Lung (tissue), 12 donors: Measurements from ENCODE around the gene CENPT. TPM values are rescaled to one million over a fixed set of nuclear protein-coding genes. Genes with fewer than 3 reads are reported as not detected.
A peak's percentile ranks its signal among the peaks of the same experiment; 100 is the strongest.

Source experiments
- ATAC-seq: fragments of 200-7000 bp; cut with Tn5 transposase; one replicate; pipeline ENCODE4 v1.9.1; 2020; ENCODE audit warnings: moderate number of reproducible peaks; ENCODE audit not compliant: insufficient read depth, low FRiP score
- DNase-seq, 3 donors: peaks; one replicate each; pipeline ENCODE4 v3.0.0-alpha.2; 2013 to 2017
- H3K27ac ChIP-seq, 2 donors: one replicate each; pipeline ENCODE4 v1.5.1; 2013; ENCODE audit warnings: mild to moderate bottlenecking in 2 of 2, moderate library complexity in 2 of 2, control low read depth in 1 of 2, inconsistent platforms in 1 of 2, low read depth in 1 of 2, low read length in 1 of 2
- H3K27me3 ChIP-seq, 3 donors: one replicate each; pipeline ENCODE4 v1.5.1; 2013; ENCODE audit warnings: low read length in 2 of 3; ENCODE audit not compliant: control insufficient read depth in 3 of 3, insufficient read depth in 3 of 3
- H3K36me3 ChIP-seq, 4 donors: one replicate each; pipeline ENCODE4 v1.5.1; 2013; ENCODE audit warnings: low read length in 4 of 4, mild to moderate bottlenecking in 1 of 4, moderate library complexity in 1 of 4; ENCODE audit not compliant: control insufficient read depth in 4 of 4, insufficient read depth in 4 of 4
- H3K4me1 ChIP-seq, 5 donors: one replicate each; pipeline ENCODE4 v1.5.1; 2013; ENCODE audit warnings: low read length in 5 of 5, mild to moderate bottlenecking in 2 of 5, moderate library complexity in 1 of 5; ENCODE audit not compliant: control insufficient read depth in 5 of 5, insufficient read depth in 5 of 5
- H3K4me3 ChIP-seq: one replicate; pipeline ENCODE4 v1.5.1; 2013; ENCODE audit warnings: mild to moderate bottlenecking, control low read depth, moderate library complexity
- H3K9ac ChIP-seq, 2 donors: one replicate each; pipeline ENCODE4 v1.5.1; 2013; ENCODE audit warnings: low read length in 2 of 2, control low read depth in 1 of 2; ENCODE audit not compliant: insufficient read depth in 1 of 2
- H3K9me3 ChIP-seq, 4 donors: one replicate each; pipeline ENCODE4 v1.5.1; 2013; ENCODE audit warnings: low read length in 3 of 4, mild to moderate bottlenecking in 1 of 4, moderate library complexity in 1 of 4; ENCODE audit not compliant: control insufficient read depth in 4 of 4, insufficient read depth in 3 of 4
- CTCF ChIP-seq: IDR thresholded peaks from 2 replicates; pipeline ENCODE4 v1.5.1; 2012; ENCODE audit warnings: mild to moderate bottlenecking; ENCODE audit errors: control extremely low read depth, extremely low read depth
- WGBS, 2 donors: extraction: QIAGEN DNeasy Blood & Tissue Kit; methylation state at CpG; one replicate each; pipeline ENCODE4 v1.1.7; 2013; 5-methylcytosine and 5-hydroxymethylcytosine counted together
- polyA plus RNA-seq, 2 donors: library from polyadenylated mRNA; stranded (reverse); fragments of 200-250 nt; gene quantifications; one replicate each; pipeline ENCODE4 v1.2.1, GENCODE V29; 2013
- total RNA-seq, 2 donors: library from RNA; depleted of rRNA in 1 of 2; stranded (reverse); fragments of >200 nt in 1 of 2; gene quantifications; one replicate each; pipeline ENCODE4 v1.2.1, GENCODE V29; 2014 to 2021
- donor health status: control.
- donor health status: control.
- donor health status: Bipolar disorder and iron deficiency.
- donor health status: healthy.
- donor health status: DM: yes; HTN: yes; CAD: no.

The CENPT gene
- total and polyA plus RNA-seq, 4 donors: 28.5 to 47.5 (median 33.0) TPM

DNA sequence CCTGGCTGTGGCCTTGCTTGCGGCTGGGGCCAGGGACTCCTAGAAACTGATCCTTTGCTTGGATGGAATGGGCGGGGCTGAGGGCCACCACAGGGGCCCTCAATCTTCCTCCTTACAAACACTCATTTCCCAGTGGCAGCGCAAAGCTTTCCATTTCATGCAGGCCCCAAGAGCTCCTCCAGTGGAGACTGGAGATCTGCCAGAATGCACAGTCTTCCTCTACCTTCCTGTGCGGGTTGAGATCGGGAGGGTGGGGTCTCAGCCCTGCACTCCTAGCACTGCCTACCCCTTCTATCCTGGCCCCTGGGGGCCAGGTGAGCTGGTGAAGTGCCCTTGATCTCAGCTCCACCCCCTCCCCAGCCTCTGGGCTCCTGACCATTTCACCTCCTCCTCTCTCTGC, 38.9 kb upstream of the CENPT start:
- H3K36me3 ChIP-seq: peaks cover 0 to 33% (median 16%) of the 10 kb centered on the region in 4 donors
- WGBS, 2 donors: 72 to 77% methylated on average over 5 of the region's 5 CpGs
- H3K9me3 ChIP-seq: no peaks in the 10 kb centered on the region
- H3K27ac ChIP-seq: peak overlapping the region in 1 of 2 donors; percentile 37
- H3K9ac ChIP-seq: no peak overlapping the region
- ATAC-seq (no peak), DNase-seq (peak; percentile 48 to 82 (median 67))
- H3K4me1 ChIP-seq: peaks cover 0 to 11% (median 3%) of the 10 kb centered on the region in 5 donors
- TF ChIP-seq CTCF: no peak
- H3K4me3 ChIP-seq: no peak overlapping the region
- H3K27me3 ChIP-seq: no peaks in the 10 kb centered on the region

DNA sequence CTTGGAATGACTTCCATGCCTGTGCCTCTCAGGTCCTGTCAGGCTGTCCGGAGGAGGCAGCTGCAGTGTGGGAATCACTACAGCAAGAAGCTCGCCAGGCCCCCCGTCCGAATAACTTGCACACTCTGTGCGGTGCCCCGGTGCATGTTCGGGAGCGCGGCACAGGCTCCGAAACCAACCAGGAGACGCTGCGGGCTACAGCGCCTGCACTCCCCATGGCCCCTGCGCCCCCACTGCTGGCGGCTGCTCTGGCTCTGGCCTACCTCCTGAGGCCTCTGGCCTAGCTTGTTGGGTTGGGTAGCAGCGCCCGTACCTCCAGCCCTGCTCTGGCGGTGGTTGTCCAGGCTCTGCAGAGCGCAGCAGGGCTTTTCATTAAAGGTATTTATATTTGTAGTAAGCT, 38.5 kb upstream of the CENPT start:
- Histone ChIP-seq H3K36me3 (peaks cover 2 to 36% (median 20%) of the 10 kb centered on the region in 4 donors), H3K27ac (peak overlapping the region in 1 of 2 donors; percentile 34), H3K9ac (no peak overlapping the region), H3K27me3 (no peaks in the 10 kb centered on the region), H3K9me3 (no peaks in the 10 kb centered on the region), H3K4me3 (no peak overlapping the region), H3K4me1 (peaks cover 0 to 11% (median 3%) of the 10 kb centered on the region in 5 donors)
- 80 to 96% methylated on average over 19 of the region's 19 CpGs for WGBS, 2 donors
- ATAC-seq (no peak), DNase-seq (no peak)
- TF ChIP-seq CTCF: no peak

DNA sequence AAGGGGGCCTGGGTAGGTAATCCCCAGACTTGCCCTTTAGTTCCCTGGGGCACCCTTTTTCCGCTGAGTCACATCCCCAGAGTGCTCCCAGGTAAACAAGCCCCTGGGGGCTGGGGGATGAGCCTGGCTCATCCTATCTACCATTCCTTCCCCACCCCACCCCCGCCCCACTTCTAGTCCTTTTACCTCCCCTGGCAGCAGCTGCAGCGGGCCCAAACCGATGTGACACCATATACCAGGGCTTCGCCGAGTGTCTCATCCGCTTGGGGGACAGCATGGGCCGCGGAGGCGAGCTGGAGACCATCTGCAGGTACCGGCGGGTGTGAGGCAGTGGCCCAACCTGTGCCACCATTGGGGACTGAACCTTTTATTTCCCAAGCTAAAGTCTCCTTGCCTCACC, 38.1 kb upstream of the CENPT start:
- Histone ChIP-seq H3K36me3 (peaks cover 4 to 41% (median 24%) of the 10 kb centered on the region in 4 donors), H3K9me3 (no peaks in the 10 kb centered on the region), H3K4me1 (peaks cover 0 to 11% (median 3%) of the 10 kb centered on the region in 5 donors), H3K9ac (no peak overlapping the region), H3K27ac (no peak overlapping the region), H3K4me3 (no peak overlapping the region), H3K27me3 (no peaks in the 10 kb centered on the region)
- WGBS, 2 donors: 91 to 97% methylated on average over 11 to 12 of the region's 12 CpGs
- DNase-seq (no peak), ATAC-seq (no peak)
- TF ChIP-seq CTCF: no peak

DNA sequence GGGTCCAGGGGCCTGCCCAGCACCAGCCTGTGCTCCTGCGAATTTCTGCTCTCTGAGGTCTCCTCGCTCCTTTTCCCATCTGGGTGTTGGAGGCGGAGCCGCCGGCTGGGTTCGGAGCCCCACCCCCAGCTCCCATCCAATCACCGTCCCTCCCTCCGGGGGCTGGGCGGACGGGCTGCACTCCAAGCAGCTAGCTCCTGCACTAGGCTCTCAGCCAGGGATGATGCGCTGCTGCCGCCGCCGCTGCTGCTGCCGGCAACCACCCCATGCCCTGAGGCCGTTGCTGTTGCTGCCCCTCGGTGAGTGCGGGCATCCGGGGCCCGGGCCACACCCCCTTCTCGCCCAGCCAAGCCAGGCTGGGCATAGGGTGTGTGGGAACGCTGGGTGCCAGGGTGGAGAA, 37.2 kb upstream of the CENPT start, which contains the start of gene NRN1L:
Gene NRN1L, plus strand, starts transcription at position 202 of the 400 bp plus-strand sequence. Its CDS starts 19 bp downstream, at position 221.
- no peaks in the 10 kb centered on the region for H3K9me3 ChIP-seq
- DNase-seq: peak; percentile 92 to 94 (median 92)
- no peaks in the 10 kb centered on the region for H3K27me3 ChIP-seq
- no peak for TF ChIP-seq CTCF
- H3K4me1 ChIP-seq: peaks cover 0 to 11% (median 3%) of the 10 kb centered on the region in 5 donors
- ATAC-seq: peak; percentile 84
- H3K27ac ChIP-seq: peak within 1 kb of the TSS; percentile 36 to 53
- WGBS, 2 donors: 47 to 78% methylated on average over 22 of the region's 22 CpGs
- no peak within 1 kb of the TSS for H3K4me3 ChIP-seq
- peaks cover 5 to 49% (median 33%) of the 10 kb centered on the region in 4 donors for H3K36me3 ChIP-seq
- no peak within 1 kb of the TSS for H3K9ac ChIP-seq
